HPDE6-E6E7 (cell line): Measurements from ENCODE around the gene ACOT4.
A peak's percentile ranks its signal among the peaks of the same experiment; 100 is the strongest.
"Not testable (repeated sequence)": the region's sequence is repeated elsewhere in the genome, so short reads cannot be mapped to it uniquely, and the experiment has no call there.

Source experiments
- DNase-seq: peaks from one replicate; pipeline ENCODE4 v3.0.0; 2011; ENCODE audit warnings: missing footprints; ENCODE audit errors: extremely low spot score

Gene ACOT4

GRCh38 chr14:73633116-73634010 is 41.7 kb downstream of the ACOT4 start:
- no peak for DNase-seq

- no peak for DNase-seq
Observed at GRCh38 chr14:73634011-73634833, 42.5 kb downstream of the ACOT4 start.

- not testable (repeated sequence) for DNase-seq
Observed at GRCh38 chr14:73636355-73636754, 44.7 kb downstream of the ACOT4 start.

GRCh38 chr14:73637830-73638229 is 46.2 kb downstream of the ACOT4 start:
- no peak for DNase-seq

- DNase-seq, result no peak
Observed at GRCh38 chr14:73640796-73641365, 49.2 kb downstream of the ACOT4 start.

- peak; percentile 96 for DNase-seq
Observed at GRCh38 chr14:73644531-73645247, 53.0 kb downstream of the ACOT4 start, which contains the start of gene DNAL1. Gene DNAL1 (plus strand): TSS chr14:73644986. CDS start chr14:73645040, 54 bp downstream.

GRCh38 chr14:73645248-73645610 is 53.6 kb downstream of the ACOT4 start:
- DNase-seq, result no peak
